ENCODE results near the gene LTF. TPM values are rescaled to one million over a fixed set of nuclear protein-coding genes. Genes with fewer than 3 reads are reported as not detected.
"Not testable (repeated sequence)": the region's sequence is repeated elsewhere in the genome, so short reads cannot be mapped to it uniquely, and the experiment has no call there.

The LTF gene
- total RNA-seq, 1 donor from 2014 or later: 0.53 TPM

- no peak for DNase-seq (ENCODE audit: low spot score, unreplicated experiment)
- Mint-ChIP-seq H3K4me1 (ENCODE audit: low read depth) (peaks cover 17% of the 10 kb centered on the region), H3K9me3 (ENCODE audit: low read depth) (peaks cover 9% of the 10 kb centered on the region), H3K27me3 (no peaks in the 10 kb centered on the region), H3K27ac (no peak overlapping the region), H3K4me3 (ENCODE audit: low read depth) (no peak overlapping the region), H3K36me3 (ENCODE audit: insufficient read depth) (no peaks in the 10 kb centered on the region)
- no peak for TF ChIP-seq CTCF (IDR thresholded peaks at IDR 0.05; ENCODE audit: unreplicated experiment)
These were observed 35.5 kb downstream of the LTF start for GRCh38 chr3:46429250-46429649.

- Mint-ChIP-seq H3K27ac (no peak overlapping the region), H3K9me3 (ENCODE audit: low read depth) (peaks cover 9% of the 10 kb centered on the region), H3K4me1 (ENCODE audit: low read depth) (peaks cover 17% of the 10 kb centered on the region), H3K4me3 (ENCODE audit: low read depth) (no peak overlapping the region), H3K27me3 (no peaks in the 10 kb centered on the region), H3K36me3 (ENCODE audit: insufficient read depth) (no peaks in the 10 kb centered on the region)
- DNase-seq (ENCODE audit: low spot score, unreplicated experiment): no peak
- no peak for TF ChIP-seq CTCF (IDR thresholded peaks at IDR 0.05; ENCODE audit: unreplicated experiment)
These were observed 36.5 kb downstream of the LTF start for GRCh38 chr3:46427916-46428833.

GRCh38 chr3:46427404-46427803 lies 37.3 kb downstream of the LTF start:
- H3K36me3 Mint-ChIP-seq (ENCODE audit: insufficient read depth); DNase-seq (ENCODE audit: low spot score, unreplicated experiment); H3K4me3 Mint-ChIP-seq (ENCODE audit: low read depth); H3K9me3 Mint-ChIP-seq (ENCODE audit: low read depth); H3K27me3 Mint-ChIP-seq; H3K27ac Mint-ChIP-seq: not testable (repeated sequence)
- H3K4me1 Mint-ChIP-seq (ENCODE audit: low read depth): peaks cover 17% of the 10 kb centered on the region

GRCh38 chr3:46426476-46426875 lies 38.2 kb downstream of the LTF start:
- not testable (repeated sequence) for H3K27ac Mint-ChIP-seq; H3K27me3 Mint-ChIP-seq; DNase-seq (ENCODE audit: low spot score, unreplicated experiment); H3K9me3 Mint-ChIP-seq (ENCODE audit: low read depth); H3K36me3 Mint-ChIP-seq (ENCODE audit: insufficient read depth); H3K4me3 Mint-ChIP-seq (ENCODE audit: low read depth)
- H3K4me1 Mint-ChIP-seq (ENCODE audit: low read depth): peaks cover 17% of the 10 kb centered on the region

- no peaks in the 10 kb centered on the region for H3K36me3 Mint-ChIP-seq (ENCODE audit: insufficient read depth)
- H3K27ac Mint-ChIP-seq: no peak overlapping the region
- peaks cover 12% of the 10 kb centered on the region for H3K4me1 Mint-ChIP-seq (ENCODE audit: low read depth)
- no peak for DNase-seq (ENCODE audit: low spot score, unreplicated experiment)
- no peaks in the 10 kb centered on the region for H3K27me3 Mint-ChIP-seq
- H3K4me3 Mint-ChIP-seq (ENCODE audit: low read depth): no peak overlapping the region
- no peaks in the 10 kb centered on the region for H3K9me3 Mint-ChIP-seq (ENCODE audit: low read depth)
- TF ChIP-seq CTCF (IDR thresholded peaks at IDR 0.05; ENCODE audit: unreplicated experiment): no peak
These were observed 41.1 kb downstream of the LTF start for GRCh38 chr3:46423588-46423987.

GRCh38 chr3:46422617-46423016 lies 42.1 kb downstream of the LTF start:
- Mint-ChIP-seq H3K27ac (no peak overlapping the region), H3K9me3 (ENCODE audit: low read depth) (no peaks in the 10 kb centered on the region), H3K4me1 (ENCODE audit: low read depth) (peaks cover 5% of the 10 kb centered on the region), H3K36me3 (ENCODE audit: insufficient read depth) (no peaks in the 10 kb centered on the region), H3K4me3 (ENCODE audit: low read depth) (no peak overlapping the region), H3K27me3 (no peaks in the 10 kb centered on the region)
- DNase-seq (ENCODE audit: low spot score, unreplicated experiment): no peak
- TF ChIP-seq CTCF (IDR thresholded peaks at IDR 0.05; ENCODE audit: unreplicated experiment): no peak
